G401.6 (cell line): Measurements from ENCODE around the gene LRRC14B.
"Not testable (repeated sequence)": the region's sequence is repeated elsewhere in the genome, so short reads cannot be mapped to it uniquely, and the experiment has no call there.

Experiments
- FAIRE-seq: peaks from 2 replicates; lab custom pipeline; 2012; peaks lifted over from hg19 to GRCh38; lab: Jason Lieb, UNC

The LRRC14B gene

GRCh38 chr5:160921-161802 is 30.1 kb upstream of the LRRC14B start:
- FAIRE-seq: no peak

- no peak for FAIRE-seq
Observed at GRCh38 chr5:161803-162110, 29.5 kb upstream of the LRRC14B start.

- FAIRE-seq: no peak
Observed at GRCh38 chr5:162190-162564, 29.1 kb upstream of the LRRC14B start.

GRCh38 chr5:162565-163337 is 28.5 kb upstream of the LRRC14B start:
- no peak for FAIRE-seq

GRCh38 chr5:163338-163620 is 28.0 kb upstream of the LRRC14B start:
- no peak for FAIRE-seq

- no peak for FAIRE-seq
Observed at GRCh38 chr5:163841-164240, 27.5 kb upstream of the LRRC14B start.

- no peak for FAIRE-seq
Observed at GRCh38 chr5:164244-164643, 27.1 kb upstream of the LRRC14B start.

GRCh38 chr5:164783-165182 is 26.5 kb upstream of the LRRC14B start:
- FAIRE-seq: not testable (repeated sequence)

- FAIRE-seq: no peak
Observed at GRCh38 chr5:166441-167372, 24.6 kb upstream of the LRRC14B start.

GRCh38 chr5:167511-167910 is 23.8 kb upstream of the LRRC14B start:
- FAIRE-seq: no peak

- FAIRE-seq: no peak
Observed at GRCh38 chr5:167982-168660, 23.2 kb upstream of the LRRC14B start.

- no peak for FAIRE-seq
Observed at GRCh38 chr5:169071-169727, 22.1 kb upstream of the LRRC14B start.

GRCh38 chr5:169728-170094 is 21.6 kb upstream of the LRRC14B start:
- FAIRE-seq: no peak

- FAIRE-seq: no peak
Observed at GRCh38 chr5:170971-171800, 20.1 kb upstream of the LRRC14B start.

GRCh38 chr5:171801-172331 is 19.4 kb upstream of the LRRC14B start:
- no peak for FAIRE-seq

GRCh38 chr5:172421-172820 is 18.9 kb upstream of the LRRC14B start:
- FAIRE-seq: no peak

GRCh38 chr5:172841-173251 is 18.4 kb upstream of the LRRC14B start:
- no peak for FAIRE-seq

GRCh38 chr5:173392-174290 is 17.7 kb upstream of the LRRC14B start:
- no peak for FAIRE-seq

GRCh38 chr5:174291-174600 is 17.0 kb upstream of the LRRC14B start:
- FAIRE-seq: no peak
